Mesodermal cell (in vitro differentiated cells): ENCODE measurements around the gene ZNF10. TPM values are rescaled to one million over a fixed set of nuclear protein-coding genes. Genes with fewer than 3 reads are reported as not detected.
A peak's percentile ranks its signal among the peaks of the same experiment; 100 is the strongest.

Experiments
- H3K27ac ChIP-seq: 2 replicates; pipeline ENCODE4 v1.7.0; 2013; ENCODE audit warnings: mild to moderate bottlenecking, low read depth, low read length, moderate library complexity; ENCODE audit not compliant: severe bottlenecking
- H3K36me3 ChIP-seq: 2 replicates; pipeline ENCODE4 v1.7.1; 2013; ENCODE audit warnings: mild to moderate bottlenecking, low read length, moderate library complexity; ENCODE audit not compliant: control insufficient read depth, insufficient read depth
- H3K4me1 ChIP-seq: one replicate; pipeline ENCODE4 v1.7.1; 2013; ENCODE audit warnings: mild to moderate bottlenecking, low read length; ENCODE audit not compliant: insufficient read depth, control insufficient read depth, poor library complexity, severe bottlenecking
- H3K4me3 ChIP-seq: 2 replicates; pipeline ENCODE4 v1.7.0; 2013; ENCODE audit warnings: low read length, control low read depth, mild to moderate bottlenecking; ENCODE audit not compliant: insufficient read depth, poor library complexity, severe bottlenecking; ENCODE audit errors: extremely low read depth
- H3K9me3 ChIP-seq: 2 replicates; pipeline ENCODE4 v1.7.1; 2013; ENCODE audit warnings: mild to moderate bottlenecking, low read length, moderate library complexity; ENCODE audit not compliant: control insufficient read depth
- WGBS, 2 experiments: methylation state at CpG; one replicate each; pipeline ENCODE4 v1.1.5; 2013; ENCODE audit warnings: missing lambda C conversion rate in 2 of 2; ENCODE audit not compliant: insufficient coverage in 2 of 2; 5-methylcytosine and 5-hydroxymethylcytosine counted together
- polyA plus RNA-seq, 2 experiments: library from polyadenylated mRNA; stranded (reverse); fragments of 50-300 nt; gene quantifications; one replicate each; pipeline ENCODE4 v1.2.3, GENCODE V29; 2013

Gene ZNF10
- polyA plus RNA-seq (2013, experiment 1 of 2): 4.7 TPM
- 3.4 TPM for polyA plus RNA-seq (2013, experiment 2 of 2)

DNA sequence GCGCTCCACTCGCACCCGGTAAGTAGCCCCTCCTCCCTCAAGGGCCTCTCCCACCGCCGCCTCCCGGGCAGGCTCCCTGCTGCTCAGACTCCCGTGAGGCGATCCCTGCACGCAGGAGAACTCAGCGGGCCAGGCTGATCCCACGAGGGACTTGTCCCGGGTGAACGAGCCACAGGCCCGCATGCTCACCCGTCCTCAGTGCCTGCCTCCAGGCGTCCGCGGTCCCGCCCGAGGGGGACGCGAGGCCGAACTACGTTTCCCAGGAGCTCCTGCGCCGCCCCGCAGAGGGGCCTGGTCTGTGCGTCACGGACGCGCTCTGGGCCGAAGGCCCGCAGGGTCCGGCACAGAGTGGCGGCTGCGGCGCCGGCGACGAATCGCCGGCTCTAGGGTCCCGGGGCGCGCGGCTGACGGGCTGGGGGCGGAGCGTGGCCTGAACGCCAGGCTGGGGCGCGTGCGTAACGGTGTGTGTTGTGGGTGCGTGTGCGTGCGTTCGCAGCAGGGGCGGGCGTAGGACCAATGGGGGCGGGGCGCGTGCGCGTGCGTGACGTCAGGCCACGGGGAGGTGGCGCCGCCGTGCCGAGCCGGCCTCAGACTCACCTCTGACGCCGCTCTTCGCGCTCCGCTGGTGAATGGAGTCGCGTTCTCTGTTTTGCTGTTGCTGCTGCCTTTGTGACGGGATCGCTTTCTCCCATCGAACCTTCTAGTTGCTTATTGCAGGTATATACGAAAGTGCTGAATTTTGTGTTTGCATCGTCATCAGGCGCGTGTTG lies at the start of gene ZNF10, which contains the start of gene ZNF891:
Gene ZNF10, plus strand, starts transcription at position 590 of the 770 bp plus-strand sequence. CDS start 13,866 bp downstream, outside the sequence.
Gene ZNF891, minus strand, starts transcription at position 237 of the 770 bp plus-strand sequence. CDS start 8,356 bp downstream, outside the sequence.
- 0% methylated on average over 66 to 77 of the region's 87 CpGs for WGBS, 2 experiments
- Histone ChIP-seq H3K27ac (peak within 1 kb of the TSS; percentile 98), H3K4me3 (peak within 1 kb of the TSS; percentile 87), H3K4me1 (no peaks in the 10 kb centered on the region), H3K36me3 (peaks cover 55% of the 10 kb centered on the region), H3K9me3 (peaks cover 57% of the 10 kb centered on the region)

DNA sequence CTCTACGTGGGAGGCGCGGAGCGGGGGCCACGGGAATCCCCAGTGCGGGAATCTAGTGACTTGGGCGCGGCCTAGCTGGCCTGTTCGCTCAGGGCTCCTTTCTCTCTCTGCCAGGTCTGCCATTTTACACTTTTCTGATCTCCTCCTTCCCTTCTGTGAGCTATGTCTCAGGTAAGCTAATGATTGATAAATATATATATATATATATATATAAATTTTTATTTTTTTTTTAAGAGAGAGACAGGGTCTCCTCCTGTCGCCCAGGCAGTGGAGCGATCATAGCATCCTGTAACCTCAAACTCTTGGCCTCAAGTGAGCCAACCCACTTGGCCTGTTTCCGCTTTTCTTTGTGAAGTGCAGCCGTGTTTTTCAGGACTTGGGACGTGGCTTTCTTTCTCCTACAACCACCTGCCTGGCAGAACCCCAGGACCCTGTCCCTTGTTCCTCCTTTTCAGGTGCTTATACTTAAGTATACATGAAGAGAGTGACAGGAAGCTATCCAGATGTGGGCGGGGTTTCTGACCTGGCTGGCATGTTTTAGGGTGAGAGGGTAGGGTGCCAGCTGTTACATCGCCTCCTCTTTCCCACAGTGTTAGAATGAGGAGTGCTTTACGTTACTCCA lies 49.2 kb upstream of the ZNF10 start:
- Histone ChIP-seq H3K9me3 (peaks cover 81% of the 10 kb centered on the region), H3K27ac (peak overlapping the region; percentile 100), H3K4me1 (no peaks in the 10 kb centered on the region), H3K36me3 (peaks cover 48% of the 10 kb centered on the region), H3K4me3 (peak overlapping the region; percentile 84)
- 41 to 69% methylated on average over 8 to 14 of the region's 17 CpGs for WGBS, 2 experiments

DNA sequence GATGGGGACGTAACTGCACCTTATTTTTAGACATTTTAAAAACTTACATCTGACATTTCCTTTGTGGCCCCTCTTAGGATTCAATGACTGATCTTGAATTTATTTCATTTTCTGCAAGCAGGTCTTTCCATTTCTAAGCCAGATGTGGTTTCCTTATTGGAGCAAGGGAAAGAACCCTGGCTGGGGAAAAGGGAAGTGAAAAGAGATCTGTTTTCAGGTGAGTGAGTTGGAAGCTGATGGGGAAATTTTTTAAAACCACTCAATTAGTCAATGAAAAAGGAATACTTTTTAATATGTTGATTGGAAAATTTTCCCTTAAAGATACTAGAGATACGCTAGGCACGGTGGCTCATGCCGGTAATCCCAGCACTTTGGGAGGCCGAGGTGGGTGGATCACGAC lies 47.1 kb upstream of the ZNF10 start:
- H3K4me3 ChIP-seq: no peak overlapping the region
- peaks cover 79% of the 10 kb centered on the region for H3K9me3 ChIP-seq
- WGBS, 2 experiments: 96 to 97% methylated on average over 5 of the region's 6 CpGs

DNA sequence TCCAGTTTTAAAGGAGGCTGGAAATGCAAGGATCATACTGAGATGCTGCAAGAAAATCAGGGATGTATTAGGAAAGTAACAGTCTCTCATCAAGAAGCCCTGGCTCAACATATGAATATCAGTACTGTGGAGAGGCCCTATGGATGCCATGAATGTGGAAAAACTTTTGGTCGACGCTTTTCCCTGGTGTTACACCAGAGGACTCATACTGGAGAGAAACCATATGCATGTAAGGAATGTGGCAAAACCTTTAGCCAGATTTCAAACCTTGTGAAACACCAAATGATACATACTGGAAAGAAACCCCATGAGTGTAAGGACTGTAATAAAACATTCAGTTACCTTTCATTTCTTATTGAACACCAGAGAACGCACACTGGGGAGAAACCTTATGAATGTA lies 24.8 kb upstream of the ZNF10 start:
- 92 to 93% methylated on average over 2 of the region's 3 CpGs for WGBS, 2 experiments
- Histone ChIP-seq H3K9me3 (peaks cover 91% of the 10 kb centered on the region), H3K4me1 (no peaks in the 10 kb centered on the region), H3K27ac (no peak overlapping the region), H3K36me3 (peaks cover 68% of the 10 kb centered on the region), H3K4me3 (no peak overlapping the region)

More for the DNA sequence above, 47.1 kb upstream of the ZNF10 start:
- Histone ChIP-seq H3K4me1 (no peaks in the 10 kb centered on the region), H3K36me3 (peaks cover 68% of the 10 kb centered on the region), H3K27ac (no peak overlapping the region)

DNA sequence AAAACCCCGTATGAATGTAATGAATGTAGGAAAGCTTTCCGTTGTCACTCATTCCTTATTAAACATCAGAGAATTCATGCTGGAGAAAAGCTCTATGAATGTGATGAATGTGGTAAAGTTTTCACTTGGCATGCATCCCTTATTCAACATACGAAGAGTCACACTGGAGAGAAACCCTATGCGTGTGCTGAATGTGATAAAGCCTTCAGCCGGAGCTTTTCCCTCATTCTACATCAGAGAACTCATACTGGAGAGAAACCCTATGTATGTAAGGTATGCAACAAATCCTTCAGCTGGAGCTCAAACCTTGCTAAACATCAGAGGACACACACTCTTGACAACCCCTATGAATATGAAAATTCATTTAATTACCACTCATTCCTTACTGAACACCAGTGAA lies 24.2 kb upstream of the ZNF10 start:
- no peak overlapping the region for H3K27ac ChIP-seq
- WGBS, 2 experiments: 100% methylated on average over 1 of the region's 5 CpGs; no CpG with 5 or more reads in 1 of the 2 experiments
- H3K9me3 ChIP-seq: peaks cover 92% of the 10 kb centered on the region
- H3K4me3 ChIP-seq: no peak overlapping the region
- no peaks in the 10 kb centered on the region for H3K4me1 ChIP-seq
- H3K36me3 ChIP-seq: peaks cover 61% of the 10 kb centered on the region

DNA sequence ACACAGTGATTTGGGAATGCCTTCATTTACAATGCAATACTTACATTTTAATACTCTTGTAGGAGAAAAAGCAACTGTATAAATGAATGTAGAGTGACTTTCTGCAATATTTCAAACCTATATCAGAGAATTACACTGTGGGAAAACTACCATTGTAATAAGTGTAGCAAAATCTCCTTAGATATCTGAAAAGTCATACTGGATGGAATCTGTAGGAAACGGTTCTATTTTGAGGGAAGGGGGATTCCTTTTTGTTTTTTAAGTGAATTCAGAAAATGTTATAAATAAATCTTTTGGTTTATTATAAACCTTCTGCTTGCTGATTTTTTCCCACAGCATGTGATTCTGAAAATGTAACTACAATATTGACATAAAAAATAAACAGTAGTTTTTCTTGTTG lies 23.3 kb upstream of the ZNF10 start:
- H3K4me3 ChIP-seq: no peak overlapping the region
- peaks cover 52% of the 10 kb centered on the region for H3K36me3 ChIP-seq
- peaks cover 88% of the 10 kb centered on the region for H3K9me3 ChIP-seq
- H3K4me1 ChIP-seq: no peaks in the 10 kb centered on the region
- no CpG with 5 or more reads among the region's 1 CpG for WGBS, 2 experiments
- no peak overlapping the region for H3K27ac ChIP-seq

DNA sequence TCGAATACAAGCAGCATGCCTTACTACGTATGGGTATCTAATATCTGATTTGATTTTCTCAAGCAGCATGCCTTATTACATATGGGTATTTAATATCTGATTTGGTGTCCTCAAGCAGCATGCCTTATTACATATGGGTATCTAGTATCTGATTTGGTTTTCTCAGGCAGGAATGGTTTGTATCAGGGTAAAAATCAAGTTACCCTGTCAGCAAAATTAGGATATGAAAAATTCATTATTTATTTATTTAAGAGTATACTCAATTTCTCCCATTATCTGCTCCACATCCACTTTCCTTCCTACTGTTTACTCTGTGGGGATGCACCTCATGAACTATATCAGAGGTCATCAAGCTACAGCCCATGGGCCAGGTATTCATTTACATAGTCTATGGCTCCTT lies 22.3 kb upstream of the ZNF10 start:
- Histone ChIP-seq H3K27ac (no peak overlapping the region), H3K36me3 (peaks cover 42% of the 10 kb centered on the region), H3K4me3 (no peak overlapping the region), H3K4me1 (no peaks in the 10 kb centered on the region), H3K9me3 (peaks cover 84% of the 10 kb centered on the region)
- 93% methylated on average over 2 of the region's 2 CpGs; no CpG with 5 or more reads in 1 of the 2 experiments for WGBS, 2 experiments

DNA sequence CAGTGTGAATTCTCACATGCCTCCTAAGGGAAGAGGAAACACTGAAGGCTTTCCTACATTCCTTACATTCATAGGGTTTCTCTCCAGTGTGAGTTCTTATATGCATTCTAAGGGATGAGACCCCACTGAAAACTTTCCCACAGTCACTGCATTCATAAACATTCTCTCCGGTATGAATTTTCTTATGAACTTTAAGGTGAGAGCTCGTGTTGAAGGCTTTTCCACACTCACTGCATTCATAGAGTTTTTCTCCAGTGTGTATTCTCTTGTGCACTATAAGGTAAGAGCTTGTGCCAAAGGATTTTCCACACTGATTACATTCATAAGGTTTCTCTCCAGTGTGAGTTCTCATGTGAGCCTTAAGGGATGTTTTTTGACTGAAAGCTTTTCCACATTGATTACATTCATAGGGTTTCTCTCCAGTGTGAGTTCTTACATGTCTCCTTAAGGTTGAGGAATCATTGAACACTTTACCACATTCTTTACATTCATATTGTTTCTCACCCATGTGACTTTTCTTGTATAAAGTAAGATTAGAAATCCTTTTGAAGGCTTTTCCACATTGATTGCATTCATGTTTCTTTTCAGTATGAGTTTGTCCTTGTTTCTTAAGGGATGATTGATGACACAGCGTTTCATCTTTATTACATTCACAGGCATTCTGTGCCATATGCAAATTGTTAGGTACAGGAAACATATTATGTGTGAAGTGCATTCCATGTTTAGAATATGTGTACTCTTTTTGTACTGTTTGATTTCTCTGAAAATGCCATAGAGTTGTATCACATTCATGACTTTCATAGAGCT lies 9.8 kb upstream of the ZNF10 start:
- peaks cover 55% of the 10 kb centered on the region for H3K36me3 ChIP-seq
- 100% methylated on average over 1 of the region's 3 CpGs; no CpG with 5 or more reads in 1 of the 2 experiments for WGBS, 2 experiments
- no peaks in the 10 kb centered on the region for H3K4me1 ChIP-seq
- no peak overlapping the region for H3K4me3 ChIP-seq
- peaks cover 91% of the 10 kb centered on the region for H3K9me3 ChIP-seq
- no peak overlapping the region for H3K27ac ChIP-seq

DNA sequence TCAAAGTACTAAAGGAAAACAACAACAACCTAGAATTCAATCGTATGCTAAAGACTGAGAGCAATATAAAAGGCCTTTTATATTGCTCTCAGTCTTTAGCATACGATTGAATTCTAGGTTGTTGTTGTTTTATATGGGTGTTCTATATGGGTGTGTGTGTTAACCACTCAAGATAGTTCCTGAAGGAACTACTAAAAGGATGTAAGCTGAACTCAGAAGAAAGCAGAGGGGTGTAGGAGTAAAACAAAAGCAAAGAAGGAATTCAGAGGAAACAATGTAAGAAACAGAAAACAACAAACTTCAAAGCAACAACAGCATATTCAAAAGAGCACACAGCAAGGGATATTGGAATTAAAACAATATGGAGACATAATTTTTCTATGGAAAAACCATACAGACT lies 5.8 kb upstream of the ZNF10 start:
- H3K9me3 ChIP-seq: peaks cover 80% of the 10 kb centered on the region
- 83% methylated on average over 1 of the region's 2 CpGs; no CpG with 5 or more reads in 1 of the 2 experiments for WGBS, 2 experiments
- H3K4me3 ChIP-seq: no peak overlapping the region
- peaks cover 61% of the 10 kb centered on the region for H3K36me3 ChIP-seq
- H3K4me1 ChIP-seq: no peaks in the 10 kb centered on the region
- no peak overlapping the region for H3K27ac ChIP-seq

DNA sequence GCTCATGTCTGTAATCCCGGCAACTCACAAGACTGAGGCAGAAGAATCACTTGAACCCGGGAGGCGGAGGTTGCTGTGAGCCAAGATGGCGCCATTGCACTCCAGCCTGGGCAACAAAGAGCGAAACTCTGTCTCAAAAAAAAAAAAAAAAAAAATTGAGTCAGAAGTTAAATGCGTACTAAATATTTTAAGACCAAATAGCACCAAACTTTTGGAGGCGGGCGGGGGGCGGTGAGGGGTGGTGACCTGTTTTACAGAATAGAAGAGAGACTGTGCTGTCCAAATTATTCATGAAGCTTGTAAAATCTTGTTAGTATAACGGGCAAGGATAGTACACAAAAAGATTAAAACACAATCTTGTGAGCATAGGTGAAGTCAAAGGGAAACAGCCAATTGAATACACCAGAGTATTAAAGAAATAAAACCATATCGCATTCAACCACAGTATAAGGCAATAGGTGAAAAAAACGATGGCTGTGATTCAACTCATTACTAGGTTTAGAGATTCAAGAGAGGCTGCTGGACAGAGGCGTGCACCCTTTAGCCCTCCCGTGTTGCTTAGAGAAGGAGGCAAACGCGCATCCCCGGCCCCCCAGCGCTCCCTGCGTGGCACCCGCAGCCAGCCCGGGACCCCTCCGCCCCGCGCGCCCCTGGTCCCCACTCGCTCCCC lies 924 bp upstream of the ZNF10 start:
- Histone ChIP-seq H3K27ac (peak overlapping the region; percentile 98), H3K4me1 (no peaks in the 10 kb centered on the region), H3K36me3 (peaks cover 48% of the 10 kb centered on the region), H3K4me3 (peak overlapping the region; percentile 87), H3K9me3 (peaks cover 58% of the 10 kb centered on the region)
- 2 to 18% methylated on average over 11 to 15 of the region's 26 CpGs for WGBS, 2 experiments
